Activated CD4-positive, alpha-beta T cell treated with anti-CD3 and anti-CD28 coated beads, Interleukin-2, amount 10 ng/mL, durations not matched to agents 7 days and 5 days (primary cell): ENCODE data around the gene MYRF. TPM values are rescaled to one million over a fixed set of nuclear protein-coding genes. Genes with fewer than 3 reads are reported as not detected.

Source experiments
- CTCF ChIA-PET: fragments of 350-600 bp; sonication (Branson Sonifier 250); formaldehyde crosslinking; loops from one replicate; lab custom pipeline; 2021; ENCODE audit warnings: antibody characterized with exemption; lab: Charles Lee
- POLR2A ChIA-PET: fragments of 350-600 bp; sonication (Branson Sonifier 250); formaldehyde crosslinking; loops from one replicate; lab custom pipeline; 2021; ENCODE audit warnings: antibody characterized with exemption; lab: Charles Lee
- DNase-seq: peaks from one replicate; pipeline ENCODE4 v3.0.0-alpha.2; 2020
- H3K27ac Mint-ChIP-seq: one replicate; pipeline ENCODE4 v1.8.0; 2021; ENCODE audit warnings: mild to moderate bottlenecking, moderate library complexity, mixed read lengths
- H3K27me3 Mint-ChIP-seq: one replicate; pipeline ENCODE4 v1.8.0; 2021; ENCODE audit warnings: mixed read lengths
- H3K36me3 Mint-ChIP-seq: one replicate; pipeline ENCODE4 v1.8.0; 2021; ENCODE audit warnings: low read depth, mixed read lengths
- H3K4me1 Mint-ChIP-seq: one replicate; pipeline ENCODE4 v1.8.0; 2021; ENCODE audit warnings: mixed read lengths
- H3K4me3 Mint-ChIP-seq: one replicate; pipeline ENCODE4 v1.8.0; 2021; ENCODE audit warnings: mild to moderate bottlenecking, moderate library complexity, mixed read lengths
- H3K9me3 Mint-ChIP-seq: one replicate; pipeline ENCODE4 v1.8.0; 2021; ENCODE audit warnings: mixed read lengths
- total RNA-seq, 2 experiments: library from RNA; stranded (reverse); gene quantifications; one replicate each; pipeline ENCODE4 v1.2.3, GENCODE V29; 2021

MYRF gene
- total RNA-seq, 2 experiments from 2014 or later: 1.1 to 1.2 TPM

DNA sequence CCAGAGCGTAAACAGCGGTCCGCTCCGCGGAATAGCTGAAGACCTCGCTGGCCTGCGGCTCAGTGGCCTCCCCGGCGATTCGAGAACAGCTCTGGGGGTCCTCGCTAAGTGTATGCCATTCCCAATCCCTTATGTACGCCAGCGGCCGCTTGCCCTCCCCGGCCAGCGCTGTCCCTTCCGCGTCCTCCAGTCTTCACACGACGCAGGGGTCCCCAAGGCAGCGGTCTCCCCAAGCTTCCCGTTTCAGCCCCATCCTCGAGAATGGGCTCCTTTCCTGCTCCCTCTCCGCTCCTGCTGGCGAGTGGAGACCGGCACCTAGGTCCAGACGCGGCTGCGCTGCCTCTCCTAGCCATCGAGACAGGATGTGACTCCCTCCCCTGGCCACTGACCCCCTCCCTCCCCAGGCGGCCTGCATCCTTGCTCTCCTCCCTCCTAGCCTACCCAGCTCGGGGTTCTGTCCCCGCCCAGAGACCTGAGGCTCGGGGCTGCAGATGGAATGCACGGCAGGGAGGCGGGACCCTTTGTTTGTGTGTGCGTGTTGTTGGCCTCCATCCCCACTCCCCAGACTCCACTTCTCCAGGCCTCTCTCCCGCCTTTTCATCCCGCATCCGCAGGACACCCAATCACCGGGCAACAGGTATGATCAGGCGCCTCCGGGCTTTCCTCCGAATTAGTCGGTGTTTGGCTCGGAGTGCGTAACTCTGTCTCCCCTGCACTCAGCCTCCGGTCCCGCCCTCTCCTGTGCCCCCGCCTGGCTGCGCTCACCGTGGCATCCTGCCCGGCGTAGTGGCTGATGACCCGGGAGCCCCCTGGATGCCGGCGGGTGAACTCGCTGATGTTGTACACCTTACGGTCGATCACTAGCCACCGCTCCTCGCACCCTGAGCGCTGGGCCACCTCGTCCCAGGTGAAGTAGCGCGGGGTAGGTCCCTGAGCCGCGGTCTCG is 63.6 kb downstream of the MYRF start:
- DNase-seq: peak; percentile 63
- Mint-ChIP-seq H3K36me3 (peaks cover 29% of the 10 kb centered on the region), H3K4me1 (peaks cover 17% of the 10 kb centered on the region), H3K27me3 (peaks cover 19% of the 10 kb centered on the region), H3K27ac (peak overlapping the region; percentile 94), H3K9me3 (no peaks in the 10 kb centered on the region), H3K4me3 (peak overlapping the region; percentile 93)
- ChIA-PET POLR2A (interaction anchor here (0.5 to 1.6 kb wide), 4 partner anchors 13 to 910 kb away, joined by 4 to 9 read pairs (median 6); partner anchors contain the start of genes FADS2, FEN1 and TMEM258), CTCF (interaction anchor here (0.8 to 6.7 kb wide), 12 partner anchors 10 to 175 kb away, joined by 3 to 57 read pairs (median 4); partner anchors contain the start of genes FADS2, FEN1 and TMEM258)

DNA sequence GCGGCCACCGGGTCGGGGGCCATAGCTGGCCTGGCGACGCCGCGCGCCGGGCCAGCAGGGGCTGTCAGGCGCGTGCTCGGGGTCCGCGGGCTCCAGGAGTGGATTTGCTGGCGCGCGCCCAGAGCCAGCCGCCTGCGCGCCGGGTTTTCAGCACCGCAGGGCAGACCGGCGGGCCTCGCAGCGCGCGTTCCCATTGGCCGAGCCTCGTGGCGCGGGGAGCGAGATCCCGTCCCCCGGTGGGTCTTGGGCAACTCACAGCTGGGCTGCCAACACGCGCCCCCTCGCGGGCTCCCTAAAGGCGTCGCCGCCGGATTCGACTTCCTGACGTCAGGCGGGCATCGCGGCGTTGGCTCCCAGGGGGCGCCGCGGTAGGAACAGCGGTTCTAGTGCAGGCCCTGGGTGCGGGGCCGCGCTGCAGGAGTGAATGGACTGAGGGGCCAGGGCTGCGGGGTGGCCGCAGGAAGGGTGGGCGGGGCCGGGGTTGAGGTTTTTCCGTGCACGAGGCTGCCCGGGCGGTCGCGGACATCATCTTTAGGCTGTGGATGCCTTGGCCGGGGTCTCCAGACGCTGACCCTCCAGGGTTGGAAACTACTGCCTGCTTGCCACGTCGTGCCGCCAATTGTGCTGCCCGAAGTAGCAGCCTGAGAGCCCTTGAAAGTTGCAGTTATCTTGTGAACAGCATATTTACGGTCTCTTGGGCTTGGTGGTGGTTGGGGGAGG is 64.5 kb downstream of the MYRF start, which contains the start of gene FADS1:
FADS1 (minus strand) TSS at position 268 of the 720 bp plus-strand sequence; CDS start at position 194, 74 bp downstream.
- H3K4me1 Mint-ChIP-seq: peaks cover 17% of the 10 kb centered on the region
- ChIA-PET CTCF (interaction anchor here (1.0 to 6.7 kb wide), 6 partner anchors 11 to 77 kb away, joined by 3 to 57 read pairs (median 13); partner anchors contain the start of genes FADS2, FEN1 and TMEM258), POLR2A (no interaction called here)

DNA sequence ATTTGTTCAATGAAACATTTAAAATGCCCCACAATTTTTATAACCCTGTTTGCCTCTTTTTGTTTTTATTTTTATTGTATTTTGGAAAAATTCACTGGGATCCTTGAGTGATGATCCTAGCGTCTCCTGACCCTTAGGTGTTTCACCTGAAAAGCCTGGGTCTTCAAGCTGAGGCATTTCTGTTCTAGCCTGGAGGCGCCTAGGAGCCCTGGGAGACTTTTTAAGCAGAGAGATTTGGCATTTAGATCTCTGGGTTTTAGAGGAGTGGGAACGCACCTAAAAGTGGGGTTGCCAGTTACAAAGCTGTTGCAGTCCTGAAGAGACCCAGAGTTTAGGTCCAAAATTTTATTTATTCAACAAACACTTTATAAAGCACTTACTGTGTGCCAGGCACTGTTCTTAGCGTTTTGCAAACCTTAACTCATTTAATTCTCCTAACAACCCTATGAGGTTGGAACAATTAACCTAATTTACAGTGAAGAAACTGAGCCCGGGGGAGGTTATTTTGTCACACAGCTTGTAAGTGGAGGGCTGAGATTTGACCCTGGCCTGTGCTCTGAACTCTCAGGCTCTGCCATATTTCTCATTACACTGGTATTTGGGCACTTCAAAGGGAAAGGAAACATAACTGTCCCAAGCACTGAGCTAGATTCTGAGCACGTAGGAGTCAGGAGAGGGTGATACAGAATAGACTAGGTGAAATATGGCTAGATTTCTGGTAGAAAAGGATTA is 65.2 kb downstream of the MYRF start:
- ChIA-PET CTCF (interaction anchor here (0.5 to 6.7 kb wide), 9 partner anchors 10 to 53 kb away, joined by 3 to 57 read pairs (median 3); partner anchors contain the start of genes FADS2, FEN1 and TMEM258), POLR2A (no interaction called here)
- DNase-seq: no peak
- peaks cover 17% of the 10 kb centered on the region for H3K4me1 Mint-ChIP-seq
- H3K4me3 Mint-ChIP-seq: peak overlapping the region; percentile 93
- H3K36me3 Mint-ChIP-seq: peaks cover 20% of the 10 kb centered on the region
- H3K27me3 Mint-ChIP-seq: peaks cover 22% of the 10 kb centered on the region
- peak overlapping the region; percentile 62 for H3K27ac Mint-ChIP-seq
- no peaks in the 10 kb centered on the region for H3K9me3 Mint-ChIP-seq

More for the DNA sequence above, 64.5 kb downstream of the MYRF start, which contains the start of gene FADS1:
- no peaks in the 10 kb centered on the region for H3K9me3 Mint-ChIP-seq
- DNase-seq: peak; percentile 85
- H3K27me3 Mint-ChIP-seq: peaks cover 22% of the 10 kb centered on the region
- peak within 1 kb of the TSS; percentile 94 for H3K27ac Mint-ChIP-seq
- H3K36me3 Mint-ChIP-seq: peaks cover 25% of the 10 kb centered on the region
- H3K4me3 Mint-ChIP-seq: peak within 1 kb of the TSS; percentile 93

DNA sequence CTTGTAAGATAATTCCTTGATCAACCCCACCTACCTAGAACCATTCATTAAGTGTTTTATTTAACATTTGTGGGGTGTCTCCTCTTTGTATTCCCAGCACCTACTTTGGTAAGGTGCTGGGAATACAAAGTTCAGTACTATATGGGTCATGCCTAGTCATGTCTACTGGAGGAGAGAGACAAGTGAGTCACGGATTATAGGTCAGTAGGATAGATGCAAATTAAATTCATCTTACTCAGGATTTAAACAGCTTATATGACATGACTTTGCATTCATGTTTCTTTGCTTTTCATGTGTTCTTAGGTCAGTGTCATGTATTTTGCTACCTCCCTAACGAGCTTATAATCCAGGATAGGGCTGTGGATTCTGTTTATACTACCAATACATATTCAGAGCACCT is 67.7 kb downstream of the MYRF start:
- Mint-ChIP-seq H3K9me3 (no peaks in the 10 kb centered on the region), H3K36me3 (peaks cover 4% of the 10 kb centered on the region), H3K4me1 (peaks cover 8% of the 10 kb centered on the region), H3K4me3 (no peak overlapping the region), H3K27ac (no peak overlapping the region), H3K27me3 (peaks cover 24% of the 10 kb centered on the region)
- no peak for DNase-seq
- ChIA-PET POLR2A (interaction anchor here (0.6 kb wide), 1 partner anchor 22 kb away, joined by 3 read pairs; no protein-coding TSS in a partner anchor), CTCF (interaction anchor here (0.7 to 2.9 kb wide), 3 partner anchors 9 to 22 kb away, joined by 3 to 11 read pairs (median 3); no protein-coding TSS in a partner anchor)

DNA sequence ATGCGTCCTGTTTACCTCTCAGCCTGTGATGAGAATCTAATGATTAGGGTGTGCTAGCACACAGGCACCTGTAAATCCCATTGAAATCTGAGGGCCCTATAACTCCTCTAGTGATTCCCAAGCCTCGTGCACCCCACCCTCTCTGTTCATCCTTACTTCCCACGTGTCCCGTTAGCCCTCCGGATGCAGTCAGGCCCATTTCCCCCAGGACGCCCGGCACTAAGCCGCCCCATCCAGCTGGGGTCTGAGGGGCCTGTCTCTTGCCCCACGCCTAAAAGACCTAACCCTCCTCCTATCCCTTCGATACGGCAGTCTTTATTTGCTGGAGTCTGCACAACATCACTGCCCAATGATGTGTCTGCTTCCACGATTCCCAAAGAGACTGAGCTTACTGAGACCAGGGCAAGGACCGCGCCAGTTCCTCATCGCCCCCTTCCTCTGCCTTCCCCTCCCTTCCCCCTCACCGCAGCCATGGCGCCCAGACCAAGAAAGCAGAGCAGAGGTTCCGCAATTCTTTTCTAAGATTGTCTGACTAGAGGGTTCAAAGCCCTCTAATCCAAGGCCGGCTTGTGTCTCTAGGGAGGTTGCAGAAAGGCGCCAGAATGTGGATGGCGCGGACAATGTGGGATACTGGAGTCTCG is 74.6 kb downstream of the MYRF start:
- POLR2A ChIA-PET: no interaction called here
- Mint-ChIP-seq H3K4me1 (peaks cover 34% of the 10 kb centered on the region), H3K4me3 (peak overlapping the region; percentile 85), H3K36me3 (peaks cover 6% of the 10 kb centered on the region), H3K9me3 (no peaks in the 10 kb centered on the region), H3K27me3 (peaks cover 6% of the 10 kb centered on the region), H3K27ac (peak overlapping the region; percentile 93)
- DNase-seq: peak; percentile 10
- CTCF ChIA-PET: interaction anchor here (1.0 to 3.3 kb wide), 2 partner anchors 11 to 33 kb away, joined by 4 to 42 read pairs; partner anchors contain the start of gene FADS1

DNA sequence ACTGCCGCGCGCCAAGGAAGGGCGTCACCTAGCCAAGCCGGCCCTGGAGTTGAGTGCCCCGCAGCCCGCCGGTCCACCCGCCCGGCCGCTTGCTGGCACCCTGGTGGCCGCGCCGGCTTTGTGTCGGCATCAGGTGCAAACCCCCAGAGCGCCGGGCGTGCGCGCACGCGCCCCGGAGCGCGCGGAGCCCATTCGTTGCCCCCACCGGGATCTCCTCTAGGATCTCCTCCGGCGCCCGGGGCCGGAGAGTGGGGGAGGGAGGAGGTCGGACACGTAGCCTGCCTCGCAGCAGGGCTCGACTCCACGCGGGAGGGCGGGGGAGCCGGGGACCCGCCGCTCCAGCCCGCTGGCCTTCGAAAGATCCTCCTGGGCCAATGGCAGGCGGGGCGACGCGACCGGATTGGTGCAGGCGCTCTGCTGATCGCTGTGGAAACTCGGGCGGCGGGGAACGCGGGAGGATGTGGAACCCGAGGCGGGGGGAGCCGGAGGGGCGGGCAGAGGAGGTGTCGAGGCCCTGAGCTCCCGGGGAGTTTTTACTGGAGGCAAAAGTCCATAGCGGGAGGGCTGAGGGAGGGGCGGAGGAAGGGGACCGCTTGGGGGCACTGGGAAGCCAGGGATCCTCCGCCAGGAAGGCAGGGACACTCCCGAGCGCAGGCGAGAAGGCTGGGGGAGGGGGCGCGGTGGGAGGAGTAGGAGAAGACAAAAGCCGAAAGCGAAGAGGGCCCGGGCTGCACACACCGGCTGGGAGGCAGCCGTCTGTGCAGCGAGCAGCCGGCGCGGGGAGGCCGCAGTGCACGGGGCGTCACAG is 75.3 kb downstream of the MYRF start, which contains the start of gene FADS2:
FADS2 (plus strand) TSS at position 730 of the 808 bp plus-strand sequence. CDS start 91 bp downstream, outside the sequence.
- H3K27me3 Mint-ChIP-seq: peaks cover 6% of the 10 kb centered on the region
- ChIA-PET CTCF (interaction anchor here (0.8 to 3.3 kb wide), 7 partner anchors 11 to 255 kb away, joined by 3 to 42 read pairs (median 4); partner anchors contain the start of genes FADS1, FEN1 and TMEM258), POLR2A (interaction anchor here (2.3 kb wide), 1 partner anchor 12 kb away, joined by 9 read pairs; no protein-coding TSS in a partner anchor)
- peak within 1 kb of the TSS; percentile 85 for H3K4me3 Mint-ChIP-seq
- H3K9me3 Mint-ChIP-seq: no peaks in the 10 kb centered on the region
- H3K4me1 Mint-ChIP-seq: peaks cover 41% of the 10 kb centered on the region
- DNase-seq: peak; percentile 91
- H3K36me3 Mint-ChIP-seq: peaks cover 6% of the 10 kb centered on the region
- peak within 1 kb of the TSS; percentile 93 for H3K27ac Mint-ChIP-seq

DNA sequence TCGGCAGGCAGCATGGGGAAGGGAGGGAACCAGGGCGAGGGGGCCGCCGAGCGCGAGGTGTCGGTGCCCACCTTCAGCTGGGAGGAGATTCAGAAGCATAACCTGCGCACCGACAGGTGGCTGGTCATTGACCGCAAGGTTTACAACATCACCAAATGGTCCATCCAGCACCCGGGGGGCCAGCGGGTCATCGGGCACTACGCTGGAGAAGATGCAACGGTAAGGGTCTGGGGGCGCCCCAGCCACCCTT is 75.9 kb downstream of the MYRF start:
- Mint-ChIP-seq H3K27me3 (peaks cover 6% of the 10 kb centered on the region), H3K27ac (peak overlapping the region; percentile 93), H3K4me3 (peak overlapping the region; percentile 85), H3K4me1 (peaks cover 46% of the 10 kb centered on the region), H3K9me3 (no peaks in the 10 kb centered on the region), H3K36me3 (peaks cover 8% of the 10 kb centered on the region)
- POLR2A ChIA-PET: interaction anchor here (0.6 to 2.3 kb wide), 2 partner anchors 12 to 31 kb away, joined by 3 to 9 read pairs; no protein-coding TSS in a partner anchor
- CTCF ChIA-PET: interaction anchor here (0.8 to 3.3 kb wide), 8 partner anchors 10 to 280 kb away, joined by 3 to 42 read pairs (median 4); partner anchors contain the start of genes FADS1, FEN1 and TMEM258
- no peak for DNase-seq

DNA sequence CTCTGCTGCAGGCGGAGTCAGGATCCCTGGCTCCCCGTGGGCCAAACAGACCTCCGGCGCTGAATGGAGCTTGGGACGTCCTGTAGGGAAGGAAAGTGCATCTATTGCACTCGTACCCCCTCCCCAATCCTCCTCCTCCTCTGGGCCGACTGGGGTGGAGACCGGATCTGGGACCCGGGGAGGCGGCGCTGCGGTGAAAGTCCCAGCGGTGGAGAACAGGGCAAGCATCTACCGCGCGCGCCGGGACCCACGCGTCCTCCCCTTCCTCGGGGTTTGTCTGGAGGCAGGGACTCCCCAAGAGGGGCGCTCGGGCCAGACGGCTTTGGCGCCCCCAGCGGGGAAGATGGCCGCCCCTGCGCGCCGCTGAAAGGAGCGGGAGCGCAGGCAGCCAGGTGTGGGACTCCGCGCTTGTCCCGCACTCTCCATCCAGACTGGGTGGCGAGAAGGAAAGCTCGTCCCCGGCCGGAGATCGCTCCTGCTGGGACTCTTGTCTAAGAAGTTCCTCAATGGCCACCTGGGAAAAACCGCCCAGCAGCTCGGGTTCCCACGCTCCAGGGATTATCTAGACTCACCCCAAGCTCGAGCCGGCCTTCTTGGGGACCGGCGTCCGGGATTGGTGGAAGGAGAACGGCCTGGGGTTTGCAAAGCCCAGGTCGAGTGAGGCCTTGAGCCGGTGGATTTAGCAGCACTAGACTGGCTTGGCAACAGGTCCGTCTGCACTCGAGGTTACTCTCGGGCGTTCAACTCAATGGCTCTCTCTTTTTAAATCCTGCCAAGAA is 76.4 kb downstream of the MYRF start:
- peak; percentile 55 for DNase-seq
- peaks cover 6% of the 10 kb centered on the region for H3K27me3 Mint-ChIP-seq
- peaks cover 51% of the 10 kb centered on the region for H3K4me1 Mint-ChIP-seq
- no peaks in the 10 kb centered on the region for H3K9me3 Mint-ChIP-seq
- POLR2A ChIA-PET: interaction anchor here (0.6 to 2.3 kb wide), 3 partner anchors 13 to 118 kb away, joined by 3 to 9 read pairs (median 3); no protein-coding TSS in a partner anchor
- peak overlapping the region; percentile 85 for H3K4me3 Mint-ChIP-seq
- CTCF ChIA-PET: interaction anchor here (0.6 to 3.3 kb wide), 11 partner anchors 9 to 596 kb away, joined by 3 to 42 read pairs (median 3); partner anchors contain the start of genes FADS1, FEN1 and TMEM258
- peaks cover 13% of the 10 kb centered on the region for H3K36me3 Mint-ChIP-seq
- peak overlapping the region; percentile 93 for H3K27ac Mint-ChIP-seq

DNA sequence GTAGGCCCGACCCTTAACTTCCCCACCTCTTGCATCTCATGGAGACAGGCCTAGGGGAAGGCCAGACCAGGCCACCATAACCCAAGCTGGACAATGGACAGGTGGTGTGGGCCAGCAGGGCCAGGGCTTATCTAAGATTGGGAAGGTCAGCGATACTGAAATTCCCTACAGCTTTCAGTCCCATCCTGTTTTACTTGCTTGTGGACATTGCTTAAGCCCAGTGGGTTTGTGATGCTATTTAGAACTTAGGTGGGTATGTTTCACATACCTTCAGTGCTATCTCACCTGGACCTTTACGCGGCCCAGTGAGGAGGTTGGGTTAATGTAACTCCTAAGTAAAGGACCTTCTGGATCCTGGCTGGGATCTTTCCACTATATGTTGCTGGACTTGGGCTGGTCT is 77.4 kb downstream of the MYRF start:
- H3K36me3 Mint-ChIP-seq: peaks cover 20% of the 10 kb centered on the region
- ChIA-PET CTCF (interaction anchor here (1.2 to 3.3 kb wide), 3 partner anchors 14 to 37 kb away, joined by 3 to 42 read pairs (median 12); partner anchors contain the start of genes FADS1 and FEN1), POLR2A (interaction anchor here (2.3 kb wide), 1 partner anchor 14 kb away, joined by 9 read pairs; no protein-coding TSS in a partner anchor)
- no peaks in the 10 kb centered on the region for H3K9me3 Mint-ChIP-seq
- peaks cover 4% of the 10 kb centered on the region for H3K27me3 Mint-ChIP-seq
- H3K4me1 Mint-ChIP-seq: peaks cover 61% of the 10 kb centered on the region
- H3K27ac Mint-ChIP-seq: peak overlapping the region; percentile 93
- no peak for DNase-seq
- H3K4me3 Mint-ChIP-seq: peak overlapping the region; percentile 85
